ENCODE results near the gene SF3A1.

The SF3A1 gene

GRCh38 chr22:30285846-30286200 lies 70.9 kb downstream of the SF3A1 start:
- ChIA-PET POLR2A (no interaction called here), CTCF (interaction anchor here (0.6 to 1.1 kb wide), 3 partner anchors 8 to 145 kb away, joined by 3 read pairs; no protein-coding TSS in a partner anchor)
- DNase-seq (ENCODE audit: extremely low spot score): no peak
- TF ChIP-seq SUZ12 (IDR thresholded peaks at IDR 0.05) (no peak), FOXK2 (IDR thresholded peaks at IDR 0.05) (no peak), NFRKB (IDR thresholded peaks at IDR 0.05) (no peak), FOXA1 (IDR thresholded peaks at IDR 0.05) (no peak), PKNOX1 (IDR thresholded peaks at IDR 0.05) (no peak), FOXM1 (IDR thresholded peaks at IDR 0.05; ENCODE audit: borderline replicate concordance) (no peak), ZNF384 (IDR thresholded peaks at IDR 0.05) (no peak), HDGF (IDR thresholded peaks at IDR 0.05; ENCODE audit: borderline replicate concordance) (no peak), CTBP1 (IDR thresholded peaks at IDR 0.05; ENCODE audit: borderline replicate concordance) (no peak), ARNT (IDR thresholded peaks at IDR 0.05) (no peak), BHLHE40 (IDR thresholded peaks at IDR 0.05; ENCODE audit: borderline replicate concordance) (no peak), TARDBP (IDR thresholded peaks at IDR 0.05) (no peak), L3MBTL2 (conservative IDR thresholded peaks at IDR 0.05) (no peak), SP1 (IDR thresholded peaks at IDR 0.05) (no peak), ELF4 (IDR thresholded peaks at IDR 0.05) (no peak), LEF1 (IDR thresholded peaks at IDR 0.05; ENCODE audit: borderline replicate concordance) (no peak)

- CTCF ChIA-PET: interaction anchor here (0.6 to 1.1 kb wide), 2 partner anchors 22 to 145 kb away, joined by 3 read pairs; no protein-coding TSS in a partner anchor
- TF ChIP-seq NFRKB (IDR thresholded peaks at IDR 0.05) (no peak), TARDBP (IDR thresholded peaks at IDR 0.05) (no peak), ELF4 (IDR thresholded peaks at IDR 0.05) (no peak), SUZ12 (IDR thresholded peaks at IDR 0.05) (no peak), LEF1 (IDR thresholded peaks at IDR 0.05; ENCODE audit: borderline replicate concordance) (no peak), FOXA1 (IDR thresholded peaks at IDR 0.05) (no peak), HDGF (IDR thresholded peaks at IDR 0.05; ENCODE audit: borderline replicate concordance) (no peak), FOXM1 (IDR thresholded peaks at IDR 0.05; ENCODE audit: borderline replicate concordance) (no peak), ARNT (IDR thresholded peaks at IDR 0.05) (no peak), BHLHE40 (IDR thresholded peaks at IDR 0.05; ENCODE audit: borderline replicate concordance) (no peak), L3MBTL2 (conservative IDR thresholded peaks at IDR 0.05) (no peak), SP1 (IDR thresholded peaks at IDR 0.05) (no peak), PKNOX1 (IDR thresholded peaks at IDR 0.05) (no peak), FOXK2 (IDR thresholded peaks at IDR 0.05) (no peak)
- DNase-seq (ENCODE audit: extremely low spot score): no peak
- POLR2A ChIA-PET: no interaction called here
These were observed 71.4 kb downstream of the SF3A1 start for GRCh38 chr22:30285176-30285845.

- CTCF ChIA-PET: interaction anchor here (1.1 kb wide), 1 partner anchor 21 kb away, joined by 3 read pairs; no protein-coding TSS in a partner anchor
- no peak for DNase-seq (ENCODE audit: extremely low spot score)
- no peak for TF ChIP-seq ARNT (IDR thresholded peaks at IDR 0.05)
- TF ChIP-seq NFRKB (IDR thresholded peaks at IDR 0.05): no peak
- no peak for TF ChIP-seq SUZ12 (IDR thresholded peaks at IDR 0.05)
- no peak for TF ChIP-seq LEF1 (IDR thresholded peaks at IDR 0.05; ENCODE audit: borderline replicate concordance)
- TF ChIP-seq BHLHE40 (IDR thresholded peaks at IDR 0.05; ENCODE audit: borderline replicate concordance): no peak
- POLR2A ChIA-PET: no interaction called here
These were observed 72.0 kb downstream of the SF3A1 start for GRCh38 chr22:30284666-30285065.

- TF ChIP-seq CTBP1 (IDR thresholded peaks at IDR 0.05; ENCODE audit: borderline replicate concordance) (no peak), L3MBTL2 (conservative IDR thresholded peaks at IDR 0.05) (no peak), FOXM1 (IDR thresholded peaks at IDR 0.05; ENCODE audit: borderline replicate concordance) (no peak), FOXK2 (IDR thresholded peaks at IDR 0.05) (no peak), BHLHE40 (IDR thresholded peaks at IDR 0.05; ENCODE audit: borderline replicate concordance) (no peak), TARDBP (IDR thresholded peaks at IDR 0.05) (no peak), ZNF384 (IDR thresholded peaks at IDR 0.05) (no peak), SUZ12 (IDR thresholded peaks at IDR 0.05) (no peak), FOXA1 (IDR thresholded peaks at IDR 0.05) (no peak)
- DNase-seq (ENCODE audit: extremely low spot score): no peak
- ChIA-PET POLR2A (no interaction called here), CTCF (interaction anchor here (0.6 to 1.0 kb wide), 3 partner anchors 29 to 288 kb away, joined by 4 to 6 read pairs (median 4); no protein-coding TSS in a partner anchor)
These were observed 72.5 kb downstream of the SF3A1 start for GRCh38 chr22:30284172-30284571.

- ChIA-PET POLR2A (interaction anchor here (0.8 kb wide), 1 partner anchor 13 kb away, joined by 3 read pairs; no protein-coding TSS in a partner anchor), CTCF (interaction anchor here (0.6 to 1.0 kb wide), 2 partner anchors 28 to 94 kb away, joined by 4 to 6 read pairs; no protein-coding TSS in a partner anchor)
- DNase-seq (ENCODE audit: extremely low spot score): no peak
- TF ChIP-seq ELF4 (IDR thresholded peaks at IDR 0.05) (no peak), ARNT (IDR thresholded peaks at IDR 0.05) (no peak), BHLHE40 (IDR thresholded peaks at IDR 0.05; ENCODE audit: borderline replicate concordance) (no peak), NFRKB (IDR thresholded peaks at IDR 0.05) (no peak), HDGF (IDR thresholded peaks at IDR 0.05; ENCODE audit: borderline replicate concordance) (no peak), SUZ12 (IDR thresholded peaks at IDR 0.05) (no peak), LEF1 (IDR thresholded peaks at IDR 0.05; ENCODE audit: borderline replicate concordance) (no peak), FOXK2 (IDR thresholded peaks at IDR 0.05) (no peak), PKNOX1 (IDR thresholded peaks at IDR 0.05) (no peak), SP1 (IDR thresholded peaks at IDR 0.05) (no peak), FOXA1 (IDR thresholded peaks at IDR 0.05) (no peak)
These were observed 73.4 kb downstream of the SF3A1 start for GRCh38 chr22:30283342-30283741.

GRCh38 chr22:30282616-30283046 lies 74.1 kb downstream of the SF3A1 start:
- ChIA-PET CTCF (interaction anchor here (0.7 to 1.2 kb wide), 2 partner anchors 32 to 875 kb away, joined by 3 read pairs; no protein-coding TSS in a partner anchor), POLR2A (interaction anchor here (0.6 kb wide), 1 partner anchor 271 kb away, joined by 3 read pairs; no protein-coding TSS in a partner anchor)
- no peak for DNase-seq (ENCODE audit: extremely low spot score)
- TF ChIP-seq TARDBP (IDR thresholded peaks at IDR 0.05): no peak
- no peak for TF ChIP-seq FOXM1 (IDR thresholded peaks at IDR 0.05; ENCODE audit: borderline replicate concordance)
- TF ChIP-seq FOXK2 (IDR thresholded peaks at IDR 0.05): no peak
- no peak for TF ChIP-seq CTBP1 (IDR thresholded peaks at IDR 0.05; ENCODE audit: borderline replicate concordance)
- TF ChIP-seq ZNF384 (IDR thresholded peaks at IDR 0.05): no peak
- no peak for TF ChIP-seq ARNT (IDR thresholded peaks at IDR 0.05)
- TF ChIP-seq HDGF (IDR thresholded peaks at IDR 0.05; ENCODE audit: borderline replicate concordance): no peak
- no peak for TF ChIP-seq PKNOX1 (IDR thresholded peaks at IDR 0.05)
